IMR-90 (cell line): ENCODE measurements around the gene MED12L. TPM values are rescaled to one million over a fixed set of nuclear protein-coding genes. Genes with fewer than 3 reads are reported as not detected.

Source experiments
- ATAC-seq: fragments of 200-7000 bp; cut with Tn5 transposase; 2 replicates; pipeline ENCODE4 v1.9.1; 2020; ENCODE audit warnings: low read depth, mild to moderate bottlenecking, moderate library complexity
- BruUV-seq: library from RNA; stranded (reverse); fragments of 400-500 nt; replicated peaks from 2 replicates; lab custom pipeline; 2021; lab: Mats Ljungman, UMichigan
- CTCF ChIA-PET: fragments of 300-600 bp; formaldehyde crosslinking; extraction: SDS; loops from one replicate; lab custom pipeline; 2021; ENCODE audit warnings: antibody characterized with exemption; lab: Yijun Ruan, JAX
- POLR2A ChIA-PET: fragments of 300-600 bp; sonication (Branson Sonifier 250); formaldehyde crosslinking; loops from one replicate; lab custom pipeline; 2022; ENCODE audit warnings: antibody characterized with exemption; ENCODE audit not compliant: unreplicated experiment; lab: Charles Lee
- DNase-seq: peaks from one replicate; pipeline ENCODE4 v3.0.0; 2013
- H2AFZ ChIP-seq: replicated peaks from 2 replicates; pipeline ENCODE3; 2013; ENCODE audit warnings: low read length, mild to moderate bottlenecking; ENCODE audit not compliant: poor library complexity
- H2AK5ac ChIP-seq: 2 replicates; pipeline ENCODE4 v1.6.1; 2013; ENCODE audit warnings: low read depth, low read length, inconsistent platforms
- H2AK9ac ChIP-seq: replicated peaks from 2 replicates; pipeline ENCODE3; 2013; ENCODE audit warnings: mild to moderate bottlenecking, low read depth, low read length, moderate library complexity; ENCODE audit not compliant: poor library complexity
- H2BK120ac ChIP-seq: 2 replicates; pipeline ENCODE4 v1.6.1; 2013; ENCODE audit warnings: low read depth, low read length, inconsistent platforms
- H2BK15ac ChIP-seq: 3 replicates; pipeline ENCODE4 v1.6.1; 2013; ENCODE audit warnings: low read depth, low read length, inconsistent platforms
- H2BK20ac ChIP-seq: 2 replicates; pipeline ENCODE4 v1.6.1; 2013; ENCODE audit warnings: low read depth, mild to moderate bottlenecking, inconsistent platforms, low read length, moderate library complexity
- H2BK5ac ChIP-seq: 2 replicates; pipeline ENCODE4 v1.6.1; 2013; ENCODE audit warnings: mild to moderate bottlenecking, low read depth, low read length, inconsistent platforms; ENCODE audit not compliant: poor library complexity, severe bottlenecking
- H3K14ac ChIP-seq: replicated peaks from 2 replicates; pipeline ENCODE4 v1.6.1; 2013; ENCODE audit warnings: low read depth, low read length, inconsistent platforms
- H3K18ac ChIP-seq: 2 replicates; pipeline ENCODE4 v1.6.1; 2013; ENCODE audit warnings: low read depth, low read length, control low read depth
- H3K23ac ChIP-seq: 2 replicates; pipeline ENCODE4 v1.6.1; 2013; ENCODE audit warnings: low read depth, low read length, inconsistent platforms
- H3K27ac ChIP-seq: 2 replicates; pipeline ENCODE4 v1.5.1; 2013; ENCODE audit warnings: mild to moderate bottlenecking, control low read depth, low read length; ENCODE audit not compliant: insufficient read depth
- H3K27me3 ChIP-seq: 2 replicates; pipeline ENCODE4 v1.6.1; 2013; ENCODE audit warnings: low read length; ENCODE audit not compliant: control insufficient read depth, insufficient read depth
- H3K36me3 ChIP-seq: 2 replicates; pipeline ENCODE4 v1.6.1; 2013; ENCODE audit warnings: low read length, mixed read lengths; ENCODE audit not compliant: control insufficient read depth, insufficient read depth
- H3K4ac ChIP-seq: 2 replicates; pipeline ENCODE4 v1.6.1; 2013; ENCODE audit warnings: low read depth, low read length, inconsistent platforms
- H3K4me1 ChIP-seq: 2 replicates; pipeline ENCODE4 v1.6.1; 2013; ENCODE audit warnings: low read length, mixed read lengths; ENCODE audit not compliant: control insufficient read depth, insufficient read depth
- H3K4me2 ChIP-seq: 2 replicates; pipeline ENCODE4 v1.6.1; 2013; ENCODE audit warnings: low read depth, mild to moderate bottlenecking, control low read depth, low read length, moderate library complexity
- H3K4me3 ChIP-seq: 2 replicates; pipeline ENCODE4 v1.5.1; 2013; ENCODE audit warnings: low read depth, mild to moderate bottlenecking, control low read depth, low read length, moderate library complexity; ENCODE audit not compliant: insufficient read depth
- H3K56ac ChIP-seq: 2 replicates; pipeline ENCODE4 v1.6.1; 2013; ENCODE audit warnings: low read length, inconsistent platforms; ENCODE audit not compliant: insufficient read depth; ENCODE audit errors: extremely low read depth
- H3K79me1 ChIP-seq, 2 experiments: 2 replicates each; pipeline ENCODE4 v1.6.1; 2013; ENCODE audit warnings: low read length in 2 of 2, inconsistent platforms in 1 of 2, low read depth in 1 of 2
- H3K9ac ChIP-seq: 2 replicates; pipeline ENCODE4 v1.6.1; 2013; ENCODE audit warnings: low read depth, low read length, control low read depth
- H3K9me1 ChIP-seq: 2 replicates; pipeline ENCODE4 v1.6.1; 2013; ENCODE audit warnings: low read length, inconsistent platforms; ENCODE audit not compliant: insufficient read depth
- H3K9me3 ChIP-seq: 2 replicates; pipeline ENCODE4 v1.6.1; 2013; ENCODE audit warnings: low read length; ENCODE audit not compliant: control insufficient read depth, insufficient read depth
- H4K20me1 ChIP-seq: 2 replicates; pipeline ENCODE4 v1.6.1; 2013; ENCODE audit warnings: low read length, inconsistent platforms; ENCODE audit not compliant: insufficient read depth
- H4K5ac ChIP-seq: 2 replicates; pipeline ENCODE4 v1.6.1; 2013; ENCODE audit warnings: mild to moderate bottlenecking, low read depth, low read length, control low read depth
- H4K8ac ChIP-seq, 2 experiments: 2 replicates each; pipeline ENCODE4 v1.6.1; 2013; ENCODE audit warnings: low read depth in 2 of 2, low read length in 2 of 2, control low read depth in 1 of 2, inconsistent platforms in 1 of 2
- H4K91ac ChIP-seq: 2 replicates; pipeline ENCODE4 v1.6.1; 2013; ENCODE audit warnings: low read depth, low read length, inconsistent platforms; ENCODE audit not compliant: insufficient read depth
- RAD21 ChIP-seq: IDR thresholded peaks from 2 replicates; pipeline ENCODE4 v1.6.1; 2012; ENCODE audit warnings: low read length, improper control_type of control experiment
- RCOR1 ChIP-seq: IDR thresholded peaks from 2 replicates; pipeline ENCODE4 v1.6.1; 2012; ENCODE audit warnings: mild to moderate bottlenecking, low read length, improper control_type of control experiment; ENCODE audit not compliant: insufficient replicate concordance
- SMC3 ChIP-seq: fragments of 150-350 bp; IDR thresholded peaks from 2 replicates; pipeline ENCODE4 v1.6.1; 2016; ENCODE audit warnings: low read depth, mild to moderate bottlenecking, antibody characterized with exemption, low read length, moderate library complexity
- WGBS, 2 experiments: methylation state at CpG; one replicate each; pipeline versions ENCODE4 v1.1.5 to v1.1.7; 2013; ENCODE audit warnings: missing lambda C conversion rate in 2 of 2; ENCODE audit not compliant: insufficient read length in 1 of 2; ENCODE audit errors: extremely low coverage in 2 of 2; 5-methylcytosine and 5-hydroxymethylcytosine counted together
- dilution Hi-C: fragments of 300-500 bp; cut with HindIII; formaldehyde crosslinking; loops from one replicate; pipeline ENCODE4 v1.14.3; 2018; ENCODE audit warnings: low sequenced_read_pairs; ENCODE audit not compliant: unreplicated experiment
- in situ Hi-C: fragments of 300-500 bp; cut with MboI; formaldehyde crosslinking; loops from 3 replicates; pipeline ENCODE4 v1.14.3; 2019; ENCODE audit warnings: low sequenced_read_pairs, inconsistent platforms, mixed read lengths
- intact Hi-C: fragments of 100-400 bp; cut with micrococcal nuclease; formaldehyde crosslinking; loops from 2 replicates; pipeline ENCODE4 v1.10.0; 2022
- polyA plus RNA-seq, 3 experiments: library from polyadenylated mRNA; depleted of rRNA; stranded (reverse); fragments of >200 nt; gene quantifications; 2 replicates each; pipeline ENCODE4 v1.2.3, GENCODE V29; 2012; ENCODE audit warnings: low replicate concordance in 1 of 3
- total RNA-seq: library from RNA; depleted of rRNA; stranded (reverse); fragments of >200 nt; gene quantifications from 2 replicates; pipeline ENCODE4 v1.2.3, GENCODE V29; 2012
- TF ChIP-seq, protein P1 (sequence below): conservative IDR thresholded peaks from 2 replicates; pipeline ENCODE4 v1.5.1; 2012; ENCODE audit warnings: mild to moderate bottlenecking, low read depth, low read length, improper control_type of control experiment

MED12L gene
- total and polyA plus RNA-seq, 2 of the 4 experiments (the other 2 are of a cell fraction): 0.05 to 0.18 TPM

DNA sequence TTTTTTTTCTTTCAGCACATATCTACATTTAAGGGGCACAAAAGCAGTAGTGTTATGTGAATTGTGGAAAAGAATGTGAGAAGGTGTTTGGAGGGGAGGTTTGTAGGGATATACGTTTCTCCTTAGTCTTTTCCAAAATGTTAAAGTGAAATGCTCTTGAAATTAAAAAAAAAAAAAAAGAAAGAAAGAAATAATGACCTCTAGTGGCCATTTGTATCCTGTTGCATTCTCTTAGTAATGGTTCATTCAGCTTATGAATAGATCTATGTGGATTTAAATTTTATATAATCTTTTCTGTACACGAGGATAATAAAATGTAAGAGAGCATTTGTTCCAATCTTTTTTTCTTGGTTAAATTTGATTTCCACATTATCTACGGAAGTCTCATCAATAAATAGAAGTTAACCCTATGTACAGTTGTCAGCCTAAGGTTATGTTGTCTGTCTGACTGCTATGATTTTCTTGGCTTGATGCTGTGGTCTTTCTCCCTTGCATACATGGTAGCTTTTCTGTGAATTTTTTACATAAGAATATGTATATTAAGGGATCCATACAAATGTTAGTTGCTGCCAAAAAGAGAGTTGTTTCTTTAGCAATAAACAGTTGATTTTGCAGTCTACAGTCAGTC lies 242.2 kb downstream of the MED12L start:
- in situ Hi-C loops: no loop called here
- ATAC-seq (peak; percentile 64), DNase-seq (peak; percentile 34)
- H2BK20ac ChIP-seq: no peak overlapping the region
- no peak overlapping the region for H3K4ac ChIP-seq
- H3K9ac ChIP-seq: peak overlapping the region; percentile 32; the same call in 1 of the 2 replicates
- no peak overlapping the region for H4K91ac ChIP-seq
- no peak overlapping the region for H3K56ac ChIP-seq
- no peak overlapping the region for H4K8ac ChIP-seq
- H3K9me3 ChIP-seq: no peaks in the 10 kb centered on the region
- no peak overlapping the region for H3K4me3 ChIP-seq
- no peaks in the 10 kb centered on the region for H3K27me3 ChIP-seq
- CTCF ChIA-PET: interaction anchor here (0.7 to 1.5 kb wide), 5 partner anchors 9 to 47 kb away, joined by 3 to 8 read pairs (median 4); partner anchors contain the start of gene GPR87
- no CpG with 5 or more reads among the region's 3 CpGs for WGBS, 2 experiments
- H3K9me1 ChIP-seq: no peaks in the 10 kb centered on the region
- H3K4me1 ChIP-seq: peaks cover 2% of the 10 kb centered on the region; the same call in 1 of the 2 replicates
- no peak overlapping the region for H3K23ac ChIP-seq
- dilution Hi-C loops: no loop called here
- no peaks in the 10 kb centered on the region for H3K36me3 ChIP-seq
- H3K14ac ChIP-seq: no peak overlapping the region
- no peaks in the 10 kb centered on the region for H3K79me1 ChIP-seq
- TF ChIP-seq RCOR1 (no peak), RAD21 (peak; percentile 46), SMC3 (peak; percentile 54)
- TF ChIP-seq, protein P1, sequence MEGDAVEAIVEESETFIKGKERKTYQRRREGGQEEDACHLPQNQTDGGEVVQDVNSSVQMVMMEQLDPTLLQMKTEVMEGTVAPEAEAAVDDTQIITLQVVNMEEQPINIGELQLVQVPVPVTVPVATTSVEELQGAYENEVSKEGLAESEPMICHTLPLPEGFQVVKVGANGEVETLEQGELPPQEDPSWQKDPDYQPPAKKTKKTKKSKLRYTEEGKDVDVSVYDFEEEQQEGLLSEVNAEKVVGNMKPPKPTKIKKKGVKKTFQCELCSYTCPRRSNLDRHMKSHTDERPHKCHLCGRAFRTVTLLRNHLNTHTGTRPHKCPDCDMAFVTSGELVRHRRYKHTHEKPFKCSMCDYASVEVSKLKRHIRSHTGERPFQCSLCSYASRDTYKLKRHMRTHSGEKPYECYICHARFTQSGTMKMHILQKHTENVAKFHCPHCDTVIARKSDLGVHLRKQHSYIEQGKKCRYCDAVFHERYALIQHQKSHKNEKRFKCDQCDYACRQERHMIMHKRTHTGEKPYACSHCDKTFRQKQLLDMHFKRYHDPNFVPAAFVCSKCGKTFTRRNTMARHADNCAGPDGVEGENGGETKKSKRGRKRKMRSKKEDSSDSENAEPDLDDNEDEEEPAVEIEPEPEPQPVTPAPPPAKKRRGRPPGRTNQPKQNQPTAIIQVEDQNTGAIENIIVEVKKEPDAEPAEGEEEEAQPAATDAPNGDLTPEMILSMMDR: peak; percentile 66
- no TSS peak for BruUV-seq
- no peak overlapping the region for H2AK9ac ChIP-seq
- H3K27ac ChIP-seq: no peak overlapping the region
- H2AFZ ChIP-seq: no peak overlapping the region
- no peaks in the 10 kb centered on the region for H4K20me1 ChIP-seq
- peak overlapping the region; percentile 35; the same call in 1 of the 2 replicates for H3K18ac ChIP-seq
- H2AK5ac ChIP-seq: no peak overlapping the region
- no peak overlapping the region for H4K5ac ChIP-seq
- intact Hi-C loops: loop anchor here (1.0 kb wide), 1 partner anchor 37 kb away; no protein-coding TSS in a partner anchor
- POLR2A ChIA-PET: no interaction called here
- no peak overlapping the region for H3K4me2 ChIP-seq
- H2BK5ac ChIP-seq: no peak overlapping the region
- H2BK120ac ChIP-seq: no peak overlapping the region
- H2BK15ac ChIP-seq: no peak overlapping the region
